A549 treated with GW870086 at 1 μM for 4 hours (cell line): ENCODE measurements around the gene ITGA11. TPM values are rescaled to one million over a fixed set of nuclear protein-coding genes. Genes with fewer than 3 reads are reported as not detected.

Experiments
- total RNA-seq: library from RNA; stranded (reverse); fragments of 200-300 nt; extraction: Qiagen RNA extraction; gene quantifications from 5 replicates; pipeline ENCODE4 v1.2.3, GENCODE V29; 2022; ENCODE audit warnings: low read depth

ITGA11 gene
- 2.7 to 7.0 TPM (median 4.8 TPM) in 5 replicates for total RNA-seq

GRCh38 chr15:68431792-68432401 is at the start of gene ITGA11:
TSS of gene ITGA11 (minus strand) at chr15:68432163. CDS start at chr15:68432066, 97 bp downstream.

DNA sequence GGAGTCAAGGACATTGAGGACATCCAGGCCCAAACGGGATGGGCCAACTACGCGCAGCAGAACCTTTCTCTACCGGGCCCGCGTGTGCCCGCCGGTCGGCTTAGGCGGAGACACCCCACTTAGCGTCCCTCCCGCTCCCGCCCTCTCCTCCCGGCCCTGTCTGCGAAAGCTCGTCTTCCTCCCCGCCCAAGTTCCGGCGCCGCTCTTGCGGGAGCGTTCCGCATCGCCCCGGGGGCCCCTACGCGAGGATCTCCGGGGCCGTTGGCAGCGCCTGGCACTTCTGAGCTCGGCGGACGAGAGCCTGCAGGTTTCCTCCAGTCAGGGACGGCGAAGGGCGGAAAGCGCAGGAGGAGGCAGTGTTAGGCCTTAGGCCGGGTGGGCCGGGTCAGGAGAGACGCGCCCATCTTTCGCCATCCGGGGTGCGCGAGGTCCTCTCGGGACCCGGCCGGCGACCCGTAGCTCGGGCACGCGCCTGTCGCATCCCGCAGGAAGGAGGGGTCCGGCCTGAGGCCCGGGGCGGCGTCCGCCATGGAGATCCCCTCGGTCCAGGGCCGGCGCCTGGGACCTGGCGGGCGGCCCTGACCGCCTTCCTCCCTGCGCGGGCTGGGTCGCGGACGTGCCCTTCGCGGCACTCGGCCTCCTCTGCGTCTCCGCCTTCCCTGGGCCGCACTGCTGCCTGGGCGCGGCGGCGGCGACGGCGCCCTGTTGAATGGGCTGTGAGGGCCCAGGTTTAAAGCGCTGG is 154.2 kb downstream of the ITGA11 start, which contains the start of gene FEM1B:
TSS of gene FEM1B (plus strand) at position 143 of the 742 bp plus-strand sequence. CDS start 673 bp downstream, outside the sequence.

Other genes starting within 250 kb of the ITGA11 start
- gene CALML4, start 226.8 kb downstream of the ITGA11 start, total RNA-seq: 7.8 to 10.7 TPM (median 9.1 TPM) in 5 replicates
- gene CLN6, start 202.4 kb downstream of the ITGA11 start, total RNA-seq: 63.7 to 81.1 TPM (median 76.8 TPM) in 5 replicates
- 16.1 to 28.2 TPM (median 24.5 TPM) in 5 replicates for gene FEM1B, start 154.4 kb downstream of the ITGA11 start, total RNA-seq
- 1.9 to 3.2 TPM (median 2.4 TPM) in 5 replicates for gene CORO2B, start 146.8 kb upstream of the ITGA11 start, total RNA-seq